ENCODE data around the gene VAV1. TPM values are rescaled to one million over a fixed set of nuclear protein-coding genes. Genes with fewer than 3 reads are reported as not detected.

Gene VAV1
- total and polyA plus RNA-seq, 9 of the 15 experiments (the other 6 are each of a cell fraction or from before 2014, with no cell fraction given): 0.46 to 20.1 (median 11.1) TPM

DNA sequence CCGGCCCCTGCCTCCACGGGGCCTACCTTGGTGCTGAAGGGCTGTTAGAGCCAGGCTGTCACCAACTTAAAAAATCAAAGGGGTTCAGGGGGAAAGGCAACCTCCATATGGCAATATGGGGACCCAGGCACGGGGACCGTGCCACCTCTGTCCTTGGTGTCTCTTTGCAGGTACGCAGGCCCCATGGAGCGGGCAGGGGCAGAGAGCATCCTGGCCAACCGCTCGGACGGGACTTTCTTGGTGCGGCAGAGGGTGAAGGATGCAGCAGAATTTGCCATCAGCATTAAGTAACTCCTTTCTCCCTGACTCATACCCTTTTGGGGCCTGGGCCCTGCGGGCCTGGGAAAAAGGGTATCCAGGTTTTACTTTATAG, 75.3 kb downstream of the VAV1 start (continued):
- TF ChIP-seq, protein P1, sequence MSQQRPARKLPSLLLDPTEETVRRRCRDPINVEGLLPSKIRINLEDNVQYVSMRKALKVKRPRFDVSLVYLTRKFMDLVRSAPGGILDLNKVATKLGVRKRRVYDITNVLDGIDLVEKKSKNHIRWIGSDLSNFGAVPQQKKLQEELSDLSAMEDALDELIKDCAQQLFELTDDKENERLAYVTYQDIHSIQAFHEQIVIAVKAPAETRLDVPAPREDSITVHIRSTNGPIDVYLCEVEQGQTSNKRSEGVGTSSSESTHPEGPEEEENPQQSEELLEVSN (IDR thresholded peaks at IDR 0.05; ENCODE audit: borderline replicate concordance in 1 of 2, extremely low read depth in 1 of 2, insufficient read depth in 1 of 2, insufficient read length in 1 of 2, low read depth in 1 of 2, low read length in 1 of 2, poor library complexity in 1 of 2, severe bottlenecking in 1 of 2): no peak
- TF ChIP-seq, protein P2, sequence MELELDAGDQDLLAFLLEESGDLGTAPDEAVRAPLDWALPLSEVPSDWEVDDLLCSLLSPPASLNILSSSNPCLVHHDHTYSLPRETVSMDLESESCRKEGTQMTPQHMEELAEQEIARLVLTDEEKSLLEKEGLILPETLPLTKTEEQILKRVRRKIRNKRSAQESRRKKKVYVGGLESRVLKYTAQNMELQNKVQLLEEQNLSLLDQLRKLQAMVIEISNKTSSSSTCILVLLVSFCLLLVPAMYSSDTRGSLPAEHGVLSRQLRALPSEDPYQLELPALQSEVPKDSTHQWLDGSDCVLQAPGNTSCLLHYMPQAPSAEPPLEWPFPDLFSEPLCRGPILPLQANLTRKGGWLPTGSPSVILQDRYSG (tag; conservative IDR thresholded peaks at IDR 0.05; ENCODE audit: low read depth): no peak
- TF ChIP-seq, protein P3, sequence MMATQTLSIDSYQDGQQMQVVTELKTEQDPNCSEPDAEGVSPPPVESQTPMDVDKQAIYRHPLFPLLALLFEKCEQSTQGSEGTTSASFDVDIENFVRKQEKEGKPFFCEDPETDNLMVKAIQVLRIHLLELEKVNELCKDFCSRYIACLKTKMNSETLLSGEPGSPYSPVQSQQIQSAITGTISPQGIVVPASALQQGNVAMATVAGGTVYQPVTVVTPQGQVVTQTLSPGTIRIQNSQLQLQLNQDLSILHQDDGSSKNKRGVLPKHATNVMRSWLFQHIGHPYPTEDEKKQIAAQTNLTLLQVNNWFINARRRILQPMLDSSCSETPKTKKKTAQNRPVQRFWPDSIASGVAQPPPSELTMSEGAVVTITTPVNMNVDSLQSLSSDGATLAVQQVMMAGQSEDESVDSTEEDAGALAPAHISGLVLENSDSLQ (IDR thresholded peaks at IDR 0.05): no peak
- no peak for TF ChIP-seq KDM5B (IDR thresholded peaks at IDR 0.05; ENCODE audit: insufficient replicate concordance, low read depth, low read length)
- TF ChIP-seq, protein P4, sequence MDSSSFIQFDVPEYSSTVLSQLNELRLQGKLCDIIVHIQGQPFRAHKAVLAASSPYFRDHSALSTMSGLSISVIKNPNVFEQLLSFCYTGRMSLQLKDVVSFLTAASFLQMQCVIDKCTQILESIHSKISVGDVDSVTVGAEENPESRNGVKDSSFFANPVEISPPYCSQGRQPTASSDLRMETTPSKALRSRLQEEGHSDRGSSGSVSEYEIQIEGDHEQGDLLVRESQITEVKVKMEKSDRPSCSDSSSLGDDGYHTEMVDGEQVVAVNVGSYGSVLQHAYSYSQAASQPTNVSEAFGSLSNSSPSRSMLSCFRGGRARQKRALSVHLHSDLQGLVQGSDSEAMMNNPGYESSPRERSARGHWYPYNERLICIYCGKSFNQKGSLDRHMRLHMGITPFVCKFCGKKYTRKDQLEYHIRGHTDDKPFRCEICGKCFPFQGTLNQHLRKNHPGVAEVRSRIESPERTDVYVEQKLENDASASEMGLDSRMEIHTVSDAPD (CRISPR knock-in tag; IDR thresholded peaks at IDR 0.05): no peak
- TF ChIP-seq ERF (CRISPR knock-in tag; IDR thresholded peaks at IDR 0.05): no peak

Measured in K562 (cell line).